Mononuclear cell (primary cell): ENCODE results near the gene FLOT1. TPM values are rescaled to one million over a fixed set of nuclear protein-coding genes. Genes with fewer than 3 reads are reported as not detected.

Source experiments
- H3K27me3 ChIP-seq: 2 replicates; pipeline ENCODE4 v1.6.0; 2011; ENCODE audit warnings: low read length, control low read depth; ENCODE audit not compliant: insufficient read depth
- H3K4me1 ChIP-seq: 2 replicates; pipeline ENCODE4 v1.5.1; 2011; ENCODE audit warnings: mild to moderate bottlenecking, low read length, control low read depth; ENCODE audit not compliant: insufficient read depth
- H3K4me3 ChIP-seq: 2 replicates; pipeline ENCODE4 v1.5.1; 2011; ENCODE audit warnings: mild to moderate bottlenecking, low read length, moderate library complexity
- H3K9me3 ChIP-seq: 2 replicates; pipeline ENCODE4 v1.5.1; 2011; ENCODE audit warnings: low read depth, mild to moderate bottlenecking, control low read depth, low read length
- total RNA-seq: library from RNA; depleted of rRNA; stranded (reverse); fragments of >200 nt; gene quantifications from one replicate; pipeline ENCODE4 v1.2.3, GENCODE V29; 2012

Gene FLOT1
- total RNA-seq, 1 donor: 68.1 TPM

- H3K4me3 ChIP-seq: no peak overlapping the region
- H3K9me3 ChIP-seq: no peaks in the 10 kb centered on the region
- no peaks in the 10 kb centered on the region for H3K27me3 ChIP-seq
- peaks cover 25% of the 10 kb centered on the region for H3K4me1 ChIP-seq
Observed at GRCh38 chr6:30712441-30712945, 30.0 kb downstream of the FLOT1 start.

GRCh38 chr6:30711758-30712380 lies 30.6 kb downstream of the FLOT1 start:
- no peaks in the 10 kb centered on the region for H3K9me3 ChIP-seq
- H3K4me1 ChIP-seq: peaks cover 25% of the 10 kb centered on the region
- no peak overlapping the region for H3K4me3 ChIP-seq
- H3K27me3 ChIP-seq: no peaks in the 10 kb centered on the region

GRCh38 chr6:30709101-30709868 lies 33.2 kb downstream of the FLOT1 start:
- Histone ChIP-seq H3K27me3 (no peaks in the 10 kb centered on the region), H3K4me1 (peaks cover 17% of the 10 kb centered on the region), H3K9me3 (no peaks in the 10 kb centered on the region), H3K4me3 (no peak overlapping the region)

- Histone ChIP-seq H3K4me3 (no peak overlapping the region), H3K27me3 (no peaks in the 10 kb centered on the region), H3K4me1 (peaks cover 20% of the 10 kb centered on the region), H3K9me3 (no peaks in the 10 kb centered on the region)
Observed at GRCh38 chr6:30707281-30707850, 35.1 kb downstream of the FLOT1 start.

- Histone ChIP-seq H3K9me3 (no peaks in the 10 kb centered on the region), H3K4me3 (no peak overlapping the region), H3K4me1 (peaks cover 13% of the 10 kb centered on the region), H3K27me3 (no peaks in the 10 kb centered on the region)
Observed at GRCh38 chr6:30705620-30706019, 36.9 kb downstream of the FLOT1 start.

- Histone ChIP-seq H3K4me3 (no peak overlapping the region), H3K4me1 (peaks cover 18% of the 10 kb centered on the region)
Observed at GRCh38 chr6:30703821-30704220, 38.7 kb downstream of the FLOT1 start.

GRCh38 chr6:30703011-30703410 lies 39.5 kb downstream of the FLOT1 start:
- Histone ChIP-seq H3K4me3 (no peak overlapping the region), H3K27me3 (no peaks in the 10 kb centered on the region), H3K4me1 (peaks cover 18% of the 10 kb centered on the region), H3K9me3 (no peaks in the 10 kb centered on the region)

More at GRCh38 chr6:30703821-30704220, 38.7 kb downstream of the FLOT1 start:
- no peaks in the 10 kb centered on the region for H3K9me3 ChIP-seq
- no peaks in the 10 kb centered on the region for H3K27me3 ChIP-seq

- Histone ChIP-seq H3K4me3 (no peak overlapping the region), H3K9me3 (no peaks in the 10 kb centered on the region), H3K4me1 (peaks cover 18% of the 10 kb centered on the region), H3K27me3 (no peaks in the 10 kb centered on the region)
Observed at GRCh38 chr6:30700340-30700739, 42.1 kb downstream of the FLOT1 start.

- Histone ChIP-seq H3K4me1 (peaks cover 10% of the 10 kb centered on the region), H3K4me3 (no peak overlapping the region), H3K27me3 (no peaks in the 10 kb centered on the region), H3K9me3 (no peaks in the 10 kb centered on the region)
Observed at GRCh38 chr6:30696432-30696831, 46.1 kb downstream of the FLOT1 start.

- Histone ChIP-seq H3K4me1 (peaks cover 39% of the 10 kb centered on the region), H3K27me3 (no peaks in the 10 kb centered on the region), H3K9me3 (no peaks in the 10 kb centered on the region), H3K4me3 (peak overlapping the region; percentile 68)
Observed at GRCh38 chr6:30691208-30691847, 51.2 kb downstream of the FLOT1 start.

- H3K4me3 ChIP-seq: peak within 1 kb of the TSS; percentile 68
Observed at GRCh38 chr6:30690403-30691207, 51.9 kb downstream of the FLOT1 start, which contains the start of gene NRM. Gene NRM (minus strand): TSS chr6:30690984. CDS start chr6:30690974, 10 bp downstream.

GRCh38 chr6:30689985-30690384 lies 52.5 kb downstream of the FLOT1 start:
- H3K4me3 ChIP-seq: peak overlapping the region; percentile 68
- no peaks in the 10 kb centered on the region for H3K27me3 ChIP-seq
- H3K4me1 ChIP-seq: peaks cover 39% of the 10 kb centered on the region
- H3K9me3 ChIP-seq: no peaks in the 10 kb centered on the region

More at GRCh38 chr6:30690403-30691207, 51.9 kb downstream of the FLOT1 start, which contains the start of gene NRM:
- Histone ChIP-seq H3K9me3 (no peaks in the 10 kb centered on the region), H3K27me3 (no peaks in the 10 kb centered on the region), H3K4me1 (peaks cover 39% of the 10 kb centered on the region)

- Histone ChIP-seq H3K4me1 (peaks cover 39% of the 10 kb centered on the region), H3K9me3 (no peaks in the 10 kb centered on the region), H3K4me3 (no peak overlapping the region), H3K27me3 (no peaks in the 10 kb centered on the region)
Observed at GRCh38 chr6:30689022-30689865, 53.2 kb downstream of the FLOT1 start.
